HG03196 (cell line): ENCODE results near the gene ANKRD37.

Source experiments
- ATAC-seq: cut with Tn5 transposase; IDR thresholded peaks from one replicate; pipeline ENCODE4 v1.9.1; 2021; ENCODE audit not compliant: unreplicated experiment

Gene ANKRD37

DNA sequence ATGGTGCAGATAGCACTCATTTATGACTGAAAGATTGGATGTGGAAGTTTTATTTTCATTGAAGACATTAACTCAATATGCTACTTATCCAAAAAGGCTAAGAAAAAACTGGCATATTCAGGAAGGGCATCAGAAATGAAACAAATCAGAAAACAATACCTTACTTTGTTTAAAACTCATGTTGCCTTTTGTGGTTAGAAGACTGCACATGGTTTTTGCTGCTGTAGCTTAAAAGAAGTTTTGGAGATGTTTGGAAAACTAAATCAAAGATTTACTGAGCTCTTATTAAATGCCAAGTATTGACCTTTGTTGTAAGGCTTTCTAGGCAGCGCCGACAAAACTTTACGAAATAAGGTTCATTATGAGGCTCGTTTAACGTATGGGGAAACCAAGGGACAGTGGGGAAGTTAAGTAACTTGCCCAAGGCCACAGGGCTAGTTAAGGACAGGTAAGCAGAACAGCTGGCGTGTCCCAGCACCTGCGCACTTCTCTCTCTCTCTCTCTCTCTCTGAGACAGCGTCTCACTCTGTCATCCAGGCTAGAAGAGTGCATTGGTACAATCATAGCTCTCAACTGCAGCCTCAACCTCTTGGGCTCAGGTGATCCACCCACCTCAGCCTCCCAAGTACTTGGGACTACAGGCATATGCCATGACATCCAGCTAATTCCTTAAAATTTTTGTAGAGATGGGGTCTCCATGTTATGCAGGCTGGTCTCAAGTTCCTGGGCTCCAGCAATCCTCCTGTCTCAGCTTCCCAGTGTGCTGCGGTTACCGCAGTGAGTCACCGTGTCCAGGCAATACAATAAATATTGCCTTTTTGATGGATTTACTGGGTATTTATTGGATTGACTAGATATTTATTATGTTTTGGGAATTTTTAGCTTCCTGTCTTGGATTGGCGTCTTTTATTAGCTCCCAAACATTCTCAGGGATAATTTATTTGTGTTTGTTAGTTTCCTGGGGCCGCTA lies 17.0 kb upstream of the ANKRD37 start:
- no peak for ATAC-seq

GRCh38 chr4:185380320-185380719 lies 16.3 kb upstream of the ANKRD37 start:
- no peak for ATAC-seq

DNA sequence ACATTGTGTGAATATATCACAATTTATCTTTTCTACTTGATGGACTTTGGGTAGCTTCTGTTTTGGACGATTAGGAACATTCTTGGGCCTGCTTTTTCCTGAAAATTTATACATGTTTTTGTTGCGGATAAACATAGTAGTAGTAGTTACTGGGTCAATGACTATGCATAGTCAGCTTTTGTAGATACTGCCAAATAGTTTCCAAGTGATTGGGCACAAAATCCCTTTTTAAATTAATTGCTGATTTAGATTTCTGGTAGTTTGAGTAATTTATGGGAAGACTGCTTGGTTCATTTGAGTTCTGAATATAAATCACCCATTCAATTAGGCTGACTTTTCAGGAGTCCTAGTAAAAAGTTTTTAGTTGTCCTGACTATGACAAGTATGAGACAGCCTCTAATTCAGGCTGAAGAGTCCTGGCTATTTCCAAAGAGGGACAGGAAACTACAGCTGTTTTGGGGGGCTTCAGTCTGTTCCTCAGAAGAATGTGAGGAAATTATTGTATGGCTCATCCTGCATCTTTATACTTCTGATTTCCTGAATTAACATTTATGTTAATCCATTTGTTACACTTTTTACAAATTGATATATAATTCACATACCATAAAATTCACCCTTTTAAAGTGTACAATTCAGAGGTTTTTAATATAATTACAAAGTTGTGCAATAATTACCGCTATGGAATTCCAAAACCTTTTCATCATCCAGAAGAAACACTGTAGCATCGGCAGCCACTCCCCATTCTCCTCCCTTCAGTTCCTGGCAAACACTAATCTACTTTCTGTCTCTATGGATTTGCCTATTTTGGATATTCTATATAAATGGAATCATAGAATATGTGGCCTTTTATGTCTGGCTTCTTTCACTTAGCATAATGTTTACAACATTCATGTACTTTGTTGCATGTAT lies 15.1 kb upstream of the ANKRD37 start:
- ATAC-seq = no peak

- ATAC-seq = no peak
Measured at GRCh38 chr4:185382754-185383153, 13.9 kb upstream of the ANKRD37 start.

DNA sequence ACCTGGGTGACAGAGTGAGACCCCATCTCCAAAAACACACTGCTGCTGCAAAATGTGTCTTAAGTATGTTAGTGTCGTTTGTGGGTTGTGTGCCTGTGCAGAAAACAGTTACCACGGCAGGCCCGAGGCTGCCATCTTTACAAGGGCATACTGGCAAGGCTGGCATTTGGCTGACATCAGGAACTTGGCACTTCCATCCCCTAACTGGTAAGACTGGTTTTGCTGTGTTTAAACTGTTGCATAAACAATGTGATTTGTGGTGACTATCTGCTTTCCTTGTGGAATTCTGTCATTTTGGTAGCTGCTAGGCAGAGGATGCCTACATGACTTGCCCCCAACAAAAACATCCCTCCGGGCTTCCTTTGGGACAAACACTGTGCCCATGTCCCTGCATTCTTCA lies 13.2 kb upstream of the ANKRD37 start:
- no peak for ATAC-seq

DNA sequence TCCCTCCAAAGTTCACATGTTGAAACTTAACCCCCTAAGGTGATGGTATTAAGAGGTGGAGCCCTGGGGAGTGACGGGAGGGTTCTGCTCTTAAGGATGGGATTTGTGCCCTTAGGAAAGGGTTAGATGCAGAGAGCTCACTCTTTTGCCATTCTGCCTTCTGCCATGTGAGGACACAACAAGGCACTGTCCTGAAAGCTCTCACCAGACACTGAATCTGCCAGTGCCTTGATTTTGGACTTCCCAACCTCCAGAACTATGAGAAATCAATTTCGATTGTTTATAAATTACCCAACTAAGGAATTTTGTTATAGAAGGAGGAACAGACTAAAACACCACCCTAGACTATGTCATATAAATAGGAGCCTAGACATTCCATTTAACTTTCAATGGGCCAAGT lies 12.6 kb upstream of the ANKRD37 start:
- no peak for ATAC-seq

- ATAC-seq = no peak
Measured at GRCh38 chr4:185384930-185385331, 11.7 kb upstream of the ANKRD37 start.

DNA sequence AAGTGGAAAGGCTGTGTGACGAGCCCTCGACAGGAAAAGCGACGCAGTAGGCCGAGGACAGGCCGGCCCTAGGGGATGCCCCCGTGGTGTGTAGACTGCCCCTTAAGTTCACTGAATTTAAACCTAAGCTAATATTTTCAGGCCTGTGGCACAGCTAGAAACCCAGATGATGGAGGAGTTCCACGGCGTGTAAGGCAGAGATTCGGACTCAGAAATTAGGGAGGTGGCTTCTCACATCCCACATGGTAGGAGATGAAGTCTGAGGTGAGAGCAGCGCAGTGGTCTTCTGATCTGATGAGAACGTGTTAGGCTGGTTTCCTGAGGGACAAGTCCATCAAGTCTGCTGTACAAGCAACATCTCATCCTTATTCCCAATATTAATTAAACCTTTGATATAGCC lies 8.7 kb upstream of the ANKRD37 start:
- no peak for ATAC-seq

DNA sequence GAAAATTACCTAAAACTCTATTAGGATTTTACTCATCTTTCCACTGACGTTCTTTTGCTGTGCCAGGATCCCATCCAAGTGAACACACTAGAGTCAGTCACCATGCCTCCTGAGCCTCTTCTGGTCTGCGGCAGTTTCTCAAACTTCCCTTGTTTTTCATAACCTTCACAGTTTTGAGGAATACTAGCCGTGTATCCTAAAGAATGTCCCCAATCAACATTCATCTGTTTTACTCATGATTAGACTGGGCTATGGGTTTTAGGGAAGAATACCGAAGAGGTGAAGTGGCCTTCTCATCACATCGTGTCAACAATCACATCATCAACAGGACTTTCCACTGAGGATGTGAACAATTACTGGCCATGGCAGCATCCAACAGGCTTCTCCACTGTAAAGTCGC lies 5.7 kb upstream of the ANKRD37 start:
- ATAC-seq = no peak

GRCh38 chr4:185392156-185392555 lies 4.5 kb upstream of the ANKRD37 start:
- ATAC-seq = no peak

DNA sequence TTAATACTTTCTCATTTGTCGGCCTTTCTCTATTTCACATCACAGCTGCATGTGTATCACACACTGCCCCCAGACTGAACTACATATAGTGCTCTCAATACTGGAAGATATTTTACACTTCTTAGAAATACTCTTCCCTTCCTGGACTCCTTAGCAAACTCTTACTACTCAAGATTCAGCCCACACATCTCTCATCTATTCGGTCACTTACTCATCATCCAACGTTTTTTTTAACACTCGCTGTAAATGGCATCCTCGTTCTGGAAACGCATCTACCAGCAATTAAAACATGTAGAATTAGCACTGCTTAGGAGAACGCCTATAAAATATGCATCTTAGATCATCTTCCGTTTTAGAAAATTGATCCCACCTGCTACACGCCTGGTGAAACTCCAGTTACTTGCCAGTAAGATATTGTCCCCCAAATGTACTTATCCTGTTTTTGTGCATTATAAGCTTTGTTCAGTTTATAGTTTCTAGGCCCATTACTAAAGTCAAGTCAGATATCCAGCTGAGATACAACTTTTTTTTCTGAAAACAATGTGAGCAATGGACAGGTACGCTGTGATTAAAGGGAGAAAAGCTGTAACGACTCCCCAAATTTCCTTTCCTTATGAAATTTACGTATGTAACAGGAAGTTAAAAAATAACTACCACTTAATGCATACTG lies 1.9 kb upstream of the ANKRD37 start:
- no peak for ATAC-seq

- no peak for ATAC-seq
Measured at GRCh38 chr4:185395238-185395955, 1.2 kb upstream of the ANKRD37 start, which contains the start of gene LRP2BP. Gene LRP2BP, minus strand, starts transcription at chr4:185395924. Its CDS starts 17,738 bp downstream, at chr4:185378186.

GRCh38 chr4:185395956-185396723 lies 501 bp upstream of the ANKRD37 start:
- peak; percentile 81 for ATAC-seq

- no peak for ATAC-seq
Measured at GRCh38 chr4:185398618-185399017, 2.0 kb downstream of the ANKRD37 start.

DNA sequence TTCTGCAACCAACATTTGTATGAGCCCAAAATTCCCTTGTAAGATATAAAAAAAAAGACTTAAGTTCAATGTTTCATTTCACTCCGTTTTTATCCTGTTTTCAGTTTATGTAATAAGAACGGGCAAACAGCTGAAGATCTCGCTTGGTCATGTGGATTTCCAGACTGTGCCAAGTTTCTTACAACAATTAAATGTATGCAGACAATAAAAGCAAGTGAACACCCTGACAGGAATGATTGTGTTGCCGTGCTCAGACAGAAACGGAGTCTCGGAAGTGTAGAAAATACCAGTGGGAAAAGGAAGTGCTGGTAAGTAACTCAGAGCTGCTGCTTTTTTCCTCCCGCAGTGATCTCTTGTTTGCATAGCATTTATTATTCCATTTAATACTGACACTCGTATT lies 2.8 kb downstream of the ANKRD37 start:
- no peak for ATAC-seq

GRCh38 chr4:185404031-185404430 lies 7.4 kb downstream of the ANKRD37 start:
- no peak for ATAC-seq

DNA sequence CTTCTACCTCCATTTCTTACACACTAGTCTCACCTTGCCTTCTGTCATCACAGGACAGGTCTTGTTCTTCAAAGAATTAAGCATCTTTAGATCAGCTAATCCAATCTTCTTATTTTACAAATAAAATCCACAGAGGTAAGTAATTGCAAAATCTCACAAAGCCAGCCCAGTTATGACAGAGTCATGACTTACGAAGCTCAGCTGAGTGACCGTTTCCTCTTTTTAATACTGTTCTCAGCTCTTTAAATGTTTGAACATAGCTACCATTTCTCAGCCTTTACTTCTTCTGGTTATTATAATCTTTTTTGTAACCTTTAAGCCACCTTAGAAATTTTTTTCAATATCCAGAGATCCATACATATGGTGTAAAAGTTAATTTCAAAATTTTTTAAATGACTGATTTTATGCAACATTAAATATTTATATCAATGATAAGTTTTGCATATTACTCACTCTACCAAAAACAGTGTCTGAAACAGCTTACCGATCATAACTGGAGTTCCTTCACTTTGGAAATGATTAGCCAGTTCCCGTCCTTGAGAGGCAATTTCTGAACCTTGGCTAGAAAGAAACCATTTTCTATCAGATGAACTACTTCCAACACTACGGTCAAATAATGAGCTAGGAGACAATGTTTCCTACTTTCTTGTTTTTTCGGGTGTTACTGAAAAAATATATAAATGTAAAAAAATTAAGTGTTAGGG lies 8.8 kb downstream of the ANKRD37 start:
- ATAC-seq = no peak

GRCh38 chr4:185408432-185408831 lies 11.8 kb downstream of the ANKRD37 start:
- no peak for ATAC-seq

DNA sequence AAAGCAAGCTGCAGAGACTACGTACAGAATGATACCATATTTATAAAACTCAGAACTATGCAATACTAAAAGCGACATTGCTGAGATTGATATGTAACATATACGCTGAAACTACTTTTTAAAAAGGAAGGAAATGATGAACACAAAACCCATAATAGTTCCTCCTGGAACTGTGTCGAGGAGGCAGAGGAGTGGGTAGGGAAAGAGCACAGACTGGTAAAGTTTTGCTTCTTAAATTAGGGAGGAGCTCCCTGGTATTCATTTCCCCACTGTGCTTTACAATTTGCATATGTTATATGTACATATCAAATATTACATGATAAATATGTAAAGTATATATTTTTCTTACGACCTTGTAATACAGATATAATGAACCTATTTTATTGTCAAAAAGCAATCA lies 15.2 kb downstream of the ANKRD37 start:
- ATAC-seq = no peak
